CD4-positive, alpha-beta T cell treated with Interleukin-21 for 1 hour (primary cell): ENCODE data around the gene SCN4B.
A peak's percentile ranks its signal among the peaks of the same experiment; 100 is the strongest.

ENCODE experiments used
- DNase-seq: peaks from one replicate; pipeline ENCODE4 v3.0.0-alpha.2; 2020

Gene SCN4B

DNA sequence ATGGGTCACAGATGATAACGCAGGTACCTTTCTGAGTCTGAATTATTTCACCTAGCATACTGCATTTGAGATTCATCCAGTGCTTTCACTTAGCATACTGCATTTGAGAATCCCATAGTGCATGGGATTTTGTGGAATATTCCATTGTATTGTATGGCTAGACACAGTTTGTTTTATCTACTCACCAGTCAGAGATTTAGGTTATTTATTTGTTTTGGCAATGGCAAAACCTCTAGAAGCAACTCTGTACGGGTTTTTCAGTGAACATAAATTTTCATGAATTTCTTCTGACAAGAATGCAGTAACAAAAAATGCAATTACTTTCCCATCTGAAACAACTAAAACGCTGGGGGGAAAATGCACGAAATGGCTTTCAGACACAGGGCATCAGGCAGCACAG, 24.3 kb downstream of the SCN4B start:
- DNase-seq, result no peak

DNA sequence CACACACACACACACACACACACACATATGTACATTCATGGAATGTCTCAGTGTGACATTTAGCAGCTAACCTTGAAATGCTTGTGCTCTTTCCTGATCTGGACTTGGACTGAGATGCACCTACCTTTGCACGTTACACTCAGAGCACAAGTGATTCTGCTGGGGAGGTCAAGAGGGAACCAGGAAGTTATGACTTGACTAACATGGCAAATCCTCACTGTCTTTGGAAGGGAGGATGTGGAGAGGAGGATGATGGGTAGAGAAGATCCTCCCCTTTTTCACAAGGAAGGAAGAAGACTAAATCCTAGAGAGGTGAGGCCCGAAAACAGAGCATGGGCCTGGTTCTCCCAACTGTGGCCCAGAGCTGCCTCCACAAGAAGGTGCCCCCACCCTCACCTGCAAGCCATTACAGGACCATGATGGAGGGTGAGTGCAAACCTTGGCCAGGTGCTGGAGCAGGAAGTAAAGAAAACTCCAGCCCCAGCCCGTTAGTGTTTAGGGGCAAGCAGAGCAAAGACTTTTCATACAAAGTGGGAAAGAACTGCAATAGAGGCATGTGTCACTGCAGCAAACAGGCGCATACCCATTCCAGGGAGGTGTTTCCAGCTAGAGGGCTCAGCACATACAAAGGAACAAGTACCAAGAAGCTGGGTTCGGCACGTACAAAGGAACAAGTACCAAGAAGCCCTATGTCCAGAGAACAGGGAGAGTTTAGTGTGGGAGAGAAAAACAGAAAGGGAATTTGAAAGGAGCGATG, 26.4 kb downstream of the SCN4B start:
- DNase-seq, result no peak

DNA sequence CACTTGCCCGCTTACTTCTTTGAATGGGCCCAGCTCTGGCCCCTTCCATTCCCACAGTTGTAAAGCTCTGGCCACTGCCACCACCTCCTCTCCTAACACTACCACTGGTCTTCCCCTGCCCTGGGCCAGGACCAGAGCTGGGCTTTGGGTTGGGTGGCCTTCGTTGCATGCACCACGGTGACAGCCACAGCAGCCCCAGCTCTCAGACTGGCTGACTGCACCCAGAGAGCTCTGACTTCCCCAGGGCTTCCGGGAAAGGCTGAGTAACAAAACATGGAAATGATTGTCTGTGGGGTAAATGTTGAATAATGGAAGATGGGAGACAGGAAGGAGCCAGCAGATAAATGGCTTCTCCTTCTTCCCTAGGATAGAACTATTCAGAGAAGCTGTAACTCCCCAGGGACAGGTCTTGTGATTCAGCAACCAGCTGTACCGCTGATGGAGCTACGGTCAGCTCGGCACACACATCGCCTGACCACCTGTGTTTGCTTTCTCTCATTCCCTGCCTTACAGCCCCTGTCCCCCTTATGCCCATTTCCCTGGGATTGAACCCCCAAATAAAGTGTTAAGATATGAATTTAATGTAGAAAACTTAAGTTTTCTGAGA, 27.6 kb downstream of the SCN4B start:
- no peak for DNase-seq

DNA sequence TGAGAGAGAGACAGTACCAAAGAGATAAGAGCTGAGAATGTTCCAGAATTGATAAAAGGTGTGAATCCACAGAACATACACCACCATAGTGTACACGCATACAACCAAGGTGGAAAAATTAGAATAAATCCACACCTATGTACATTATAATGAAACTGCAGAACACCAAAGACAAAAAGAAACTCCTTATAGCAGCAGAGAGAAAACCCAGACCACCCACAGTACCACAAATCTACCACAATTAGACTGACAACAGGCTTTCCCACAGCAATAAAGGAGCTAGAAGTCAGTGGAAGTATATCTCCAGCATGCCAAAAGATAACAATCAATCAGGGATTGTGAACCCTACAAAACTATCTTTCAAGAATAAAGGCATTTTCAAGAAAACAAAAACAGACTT, 31.8 kb downstream of the SCN4B start:
- DNase-seq, result no peak

DNA sequence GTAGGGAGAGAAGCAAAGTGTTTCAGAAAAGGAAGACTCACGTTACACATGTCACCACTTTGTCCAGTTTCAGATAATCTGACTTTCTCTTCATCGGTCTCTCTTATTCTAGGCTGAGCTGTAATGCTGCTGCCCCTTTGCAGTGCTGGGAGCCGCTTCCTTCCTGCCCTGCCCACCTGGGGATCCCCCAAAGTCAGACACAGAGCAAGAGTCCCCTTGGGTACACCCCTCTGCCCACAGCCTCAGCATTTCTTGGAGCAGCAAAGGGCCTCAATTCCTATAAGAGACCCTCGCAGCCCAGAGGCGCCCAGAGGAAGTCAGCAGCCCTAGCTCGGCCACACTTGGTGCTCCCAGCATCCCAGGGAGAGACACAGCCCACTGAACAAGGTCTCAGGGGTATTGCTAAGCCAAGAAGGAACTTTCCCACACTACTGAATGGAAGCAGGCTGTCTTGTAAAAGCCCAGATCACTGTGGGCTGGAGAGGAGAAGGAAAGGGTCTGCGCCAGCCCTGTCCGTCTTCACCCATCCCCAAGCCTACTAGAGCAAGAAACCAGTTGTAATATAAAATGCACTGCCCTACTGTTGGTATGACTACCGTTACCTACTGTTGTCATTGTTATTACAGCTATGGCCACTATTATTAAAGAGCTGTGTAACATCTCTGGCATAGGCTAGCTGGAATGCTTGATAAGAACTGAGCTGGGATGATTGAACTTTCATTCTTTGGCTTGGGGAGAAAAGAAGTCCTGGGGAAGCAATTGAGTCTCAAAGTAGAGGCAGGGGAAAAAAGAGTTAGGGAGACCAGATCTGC, 34.6 kb downstream of the SCN4B start:
- DNase-seq, result peak; percentile 13

DNA sequence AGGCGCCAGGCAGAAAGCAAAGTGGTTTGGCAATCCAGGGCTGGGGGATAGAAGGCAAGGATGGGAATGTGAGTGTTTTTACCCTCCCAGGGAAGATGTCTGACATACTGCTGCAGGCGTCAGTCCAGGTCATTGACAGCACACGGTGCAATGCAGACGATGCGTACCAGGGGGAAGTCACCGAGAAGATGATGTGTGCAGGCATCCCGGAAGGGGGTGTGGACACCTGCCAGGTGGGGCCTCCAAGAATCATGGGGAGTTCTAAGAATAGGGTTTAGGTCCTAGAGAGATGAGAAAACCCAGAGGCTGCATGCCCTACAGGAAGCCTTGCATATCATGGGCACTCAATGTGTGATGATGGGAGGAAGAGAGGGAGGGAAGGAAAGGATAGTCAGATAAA, 37.6 kb downstream of the SCN4B start:
- DNase-seq, result peak; percentile 22

DNA sequence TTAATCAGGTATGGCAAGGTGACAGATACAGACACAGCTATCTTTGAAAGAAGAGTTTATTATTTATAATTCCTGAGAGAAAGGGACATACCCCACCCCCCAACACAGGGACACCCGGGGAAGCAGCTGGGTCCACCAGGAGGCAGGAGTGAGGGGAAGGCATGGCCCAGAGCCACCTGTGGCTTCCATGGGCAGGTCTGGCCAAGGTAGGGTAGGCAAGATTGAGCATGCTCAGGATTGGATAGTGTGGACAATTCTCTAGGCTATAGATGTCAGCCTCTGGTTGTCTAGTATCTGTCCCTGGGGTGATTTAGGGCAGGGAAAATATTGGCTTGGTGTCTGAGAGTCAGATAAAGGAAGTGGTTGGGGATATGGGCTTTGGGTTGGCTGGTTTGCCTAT, 38.4 kb downstream of the SCN4B start:
- no peak for DNase-seq

DNA sequence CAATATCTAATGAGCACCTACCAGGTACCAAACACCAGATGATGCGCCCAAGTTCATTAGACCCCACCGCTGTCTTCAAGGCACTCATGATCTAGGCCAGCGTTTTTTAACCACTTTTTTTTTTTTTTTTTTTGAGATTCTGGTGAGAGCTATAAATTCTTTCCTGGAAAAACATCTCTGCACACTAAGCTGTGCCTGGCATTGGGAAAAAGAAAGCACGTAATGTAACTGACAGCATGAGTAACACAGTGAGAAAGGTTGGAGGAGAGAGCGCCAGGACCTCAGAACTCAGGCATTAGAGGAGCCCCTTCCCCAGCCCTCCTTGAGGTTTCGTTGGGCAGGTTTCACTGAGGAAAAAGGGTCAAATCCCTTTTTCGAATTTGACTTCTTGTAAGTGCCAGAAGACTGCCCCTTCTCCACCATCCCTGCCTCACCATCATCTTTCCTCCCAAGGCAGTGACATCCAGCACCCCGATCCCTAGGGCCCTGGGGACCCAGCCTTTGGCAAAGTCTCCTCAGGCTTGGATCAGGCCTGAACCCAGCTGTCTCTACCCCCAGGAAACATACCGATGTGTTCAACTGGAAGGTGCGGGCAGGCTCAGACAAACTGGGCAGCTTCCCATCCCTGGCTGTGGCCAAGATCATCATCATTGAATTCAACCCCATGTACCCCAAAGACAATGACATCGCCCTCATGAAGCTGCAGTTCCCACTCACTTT, 39.8 kb downstream of the SCN4B start:
- no peak for DNase-seq

DNA sequence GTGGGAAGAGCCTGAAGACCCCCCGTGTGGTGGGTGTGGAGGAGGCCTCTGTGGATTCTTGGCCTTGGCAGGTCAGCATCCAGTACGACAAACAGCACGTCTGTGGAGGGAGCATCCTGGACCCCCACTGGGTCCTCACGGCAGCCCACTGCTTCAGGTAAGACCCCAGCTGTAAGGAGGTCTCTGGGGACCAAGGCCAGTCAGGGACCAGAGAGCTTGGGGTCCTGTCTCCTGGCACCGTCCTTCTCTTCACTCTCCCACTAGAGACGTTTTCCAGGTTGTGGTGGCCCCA, 40.9 kb downstream of the SCN4B start:
- no peak for DNase-seq

DNA sequence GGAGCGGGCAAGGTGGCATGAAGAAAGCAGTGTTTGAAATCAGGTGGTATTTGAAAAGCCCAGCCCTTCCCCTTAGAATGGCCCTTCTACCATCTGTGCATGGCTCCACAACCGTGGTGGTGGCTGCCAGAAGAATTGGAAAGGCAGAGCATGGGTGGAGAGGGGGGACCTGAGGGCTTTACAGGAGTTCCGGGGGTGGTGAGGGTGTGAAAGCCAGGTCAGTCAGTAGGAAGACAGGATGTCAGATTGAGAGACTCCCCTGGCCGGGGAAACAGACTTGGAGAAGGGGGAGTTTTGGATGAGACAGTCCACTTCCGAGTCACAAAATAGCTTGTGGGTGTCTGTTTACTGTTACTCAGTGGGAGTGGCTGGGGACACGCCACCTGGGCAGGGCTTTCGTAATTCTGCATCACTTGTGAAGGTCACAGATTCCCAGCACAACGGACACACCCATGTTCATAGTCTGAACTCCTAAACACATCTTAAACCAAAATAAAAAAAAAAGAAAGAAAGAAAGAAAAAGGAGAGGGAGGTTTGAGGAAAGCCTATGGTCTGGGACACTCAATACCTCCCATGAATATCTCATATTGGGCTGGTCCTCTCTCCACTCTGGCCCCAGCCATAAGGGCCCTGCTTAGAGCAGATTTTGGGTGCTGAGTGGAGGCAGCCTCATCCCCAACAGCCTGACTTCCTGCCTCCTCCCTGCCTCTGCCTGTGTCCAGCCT, 41.4 kb downstream of the SCN4B start:
- no peak for DNase-seq

DNA sequence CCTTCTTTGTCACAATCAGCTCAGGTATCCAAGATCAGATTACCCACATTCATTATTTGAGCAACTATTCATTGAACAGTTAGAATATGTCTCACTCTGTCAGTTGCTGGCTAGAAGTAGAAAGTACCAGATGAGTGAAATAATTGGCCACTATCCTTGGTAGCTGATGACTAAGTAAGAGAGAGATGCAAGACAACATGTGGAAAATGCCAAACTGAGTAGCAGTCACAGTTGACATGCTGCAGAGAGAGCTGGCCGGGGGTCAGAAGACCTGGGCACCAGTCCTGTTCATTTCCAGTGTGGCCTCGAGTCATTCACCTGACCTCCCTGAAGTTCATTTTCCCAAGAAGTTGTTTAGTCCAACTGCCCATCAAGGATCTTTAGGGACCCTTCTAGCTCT, 43.4 kb downstream of the SCN4B start:
- no peak for DNase-seq

DNA sequence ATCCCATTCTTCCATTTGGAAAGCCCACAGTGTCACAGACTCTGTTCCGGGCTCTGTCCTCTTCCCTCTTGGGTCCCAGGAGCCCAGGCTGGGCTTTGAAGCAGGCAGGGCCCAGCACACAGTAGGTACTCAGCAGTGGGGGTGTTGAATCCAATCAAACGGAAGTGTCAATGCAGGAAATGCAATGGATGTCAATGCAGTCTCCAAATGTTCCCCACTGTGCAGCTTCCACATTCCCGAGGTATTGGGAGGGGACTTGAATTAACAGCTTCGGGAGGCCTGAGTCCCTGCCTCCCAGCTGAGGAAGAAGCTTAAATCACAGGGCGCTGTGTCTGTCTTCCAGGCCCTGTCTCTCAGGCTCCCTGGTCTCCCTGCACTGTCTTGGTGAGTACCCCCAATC, 44.1 kb downstream of the SCN4B start:
- DNase-seq, result no peak

DNA sequence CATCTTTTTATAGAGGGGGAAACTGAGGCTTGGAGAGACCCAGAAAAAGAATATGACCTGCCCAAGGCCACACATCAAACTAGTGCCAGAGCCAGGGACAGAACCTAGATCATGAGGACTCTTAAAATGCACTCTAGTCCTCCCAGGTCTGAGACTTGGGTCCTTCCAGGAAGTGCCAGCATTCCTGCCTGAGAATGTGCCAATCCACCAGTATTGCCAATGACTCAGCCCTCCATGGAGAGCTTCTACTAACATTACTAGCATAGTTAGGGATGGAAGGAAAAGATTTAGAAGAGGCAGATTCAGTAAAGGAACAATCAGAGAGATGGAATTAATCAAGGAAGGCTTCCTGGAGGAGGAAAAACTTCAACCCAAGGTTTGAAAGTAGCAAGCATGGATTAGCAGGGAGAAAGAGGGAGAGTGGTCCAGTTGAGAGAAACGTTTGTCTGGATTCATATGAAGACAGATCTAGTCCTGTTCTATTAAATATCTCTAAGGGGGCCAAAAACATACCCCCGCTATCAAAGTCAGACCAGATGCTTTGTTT, 45.8 kb downstream of the SCN4B start:
- DNase-seq, result no peak

DNA sequence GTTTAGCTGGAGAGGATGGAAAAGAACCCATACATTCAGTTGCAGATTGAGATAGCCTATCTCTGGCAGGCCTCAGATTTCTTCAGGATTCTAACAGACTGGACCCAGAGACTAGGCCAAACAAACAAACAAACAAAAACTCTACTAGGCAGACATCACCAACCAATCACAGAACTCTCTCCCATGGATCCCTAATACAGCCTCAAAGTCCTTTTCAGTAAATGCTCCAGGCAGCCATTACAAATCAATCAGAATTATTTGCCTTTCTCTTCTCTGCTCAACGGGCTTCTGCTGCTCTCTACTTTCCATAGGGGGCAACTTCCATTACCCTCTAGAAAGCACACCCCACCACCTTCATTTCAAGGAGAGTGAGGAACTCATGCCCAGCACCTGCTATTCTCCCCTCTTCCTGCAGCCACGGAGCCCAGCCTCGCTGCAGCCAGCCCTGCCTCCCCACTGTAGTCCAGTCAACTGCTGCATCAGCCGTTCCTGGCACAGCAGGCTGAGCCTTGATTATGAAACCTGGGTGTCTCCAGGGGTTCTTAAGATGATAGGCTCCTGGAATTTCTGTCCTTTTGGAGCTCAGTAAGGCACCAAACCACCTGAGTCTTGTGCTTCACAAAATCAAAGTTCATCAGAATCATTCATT, 46.8 kb downstream of the SCN4B start:
- DNase-seq, result no peak

DNA sequence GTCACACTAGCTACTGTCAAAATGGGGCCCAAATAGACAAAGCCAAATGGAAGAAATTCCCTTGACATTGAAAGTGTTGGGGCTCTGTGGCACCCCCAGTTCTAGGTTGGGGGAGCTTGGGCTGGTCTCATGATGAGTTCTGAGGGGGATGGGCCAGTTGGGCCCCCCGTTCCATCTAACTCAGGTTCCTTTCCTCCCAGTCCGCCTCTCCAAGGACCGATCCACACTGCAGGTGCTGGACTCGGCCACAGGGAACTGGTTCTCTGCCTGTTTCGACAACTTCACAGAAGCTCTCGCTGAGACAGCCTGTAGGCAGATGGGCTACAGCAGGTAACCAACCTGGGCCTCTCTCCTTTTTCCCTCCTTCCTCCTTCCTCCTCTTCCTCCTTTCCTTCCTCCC, 48.1 kb downstream of the SCN4B start:
- no peak for DNase-seq

DNA sequence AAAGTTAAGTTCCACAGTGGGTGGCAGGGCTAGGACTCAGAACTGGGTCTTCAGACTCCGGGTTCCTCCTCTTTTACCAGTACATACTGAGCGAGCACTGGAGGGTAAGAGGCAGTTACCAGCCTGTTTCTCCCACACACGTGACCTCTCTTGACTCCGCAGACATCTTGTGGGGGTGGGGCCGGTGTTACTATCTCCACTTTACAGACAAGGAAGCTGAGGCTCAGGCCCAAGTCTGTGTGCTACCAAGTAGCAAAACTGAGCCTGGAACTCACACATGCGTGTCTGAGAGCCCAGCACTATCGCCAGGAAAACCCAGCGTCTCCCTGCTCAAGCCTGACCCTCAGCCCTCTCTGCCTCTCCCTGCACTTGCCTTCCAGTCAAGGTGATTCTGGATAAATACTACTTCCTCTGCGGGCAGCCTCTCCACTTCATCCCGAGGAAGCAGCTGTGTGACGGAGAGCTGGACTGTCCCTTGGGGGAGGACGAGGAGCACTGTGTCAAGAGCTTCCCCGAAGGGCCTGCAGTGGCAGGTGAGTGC, 49.8 kb downstream of the SCN4B start:
- DNase-seq, result no peak

DNA sequence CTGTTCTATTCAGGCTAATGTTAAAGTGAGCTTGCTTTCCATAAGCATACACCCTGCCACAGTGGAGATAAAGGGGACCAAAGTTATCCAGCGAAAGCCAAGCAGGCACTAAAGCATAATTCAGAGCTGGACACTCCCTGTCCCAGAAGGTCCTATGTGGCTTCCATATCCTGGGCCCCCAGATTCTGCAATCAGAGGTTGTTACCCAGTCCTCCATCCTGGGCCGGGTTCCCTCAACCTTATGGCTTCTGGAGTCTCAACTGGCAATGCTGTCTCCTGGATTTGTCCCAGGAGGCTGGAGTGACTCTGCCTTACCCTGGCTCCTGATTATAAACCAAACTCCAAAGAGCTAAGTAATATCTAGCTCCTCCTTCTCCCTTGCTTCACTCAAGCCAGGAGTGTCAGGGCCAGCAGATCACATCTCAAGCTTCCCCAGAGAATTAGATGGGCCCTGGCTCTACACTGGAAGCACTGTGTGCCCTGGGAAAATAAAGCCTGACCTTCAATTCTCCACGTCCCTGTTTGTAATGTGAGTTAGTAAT, 51.9 kb downstream of the SCN4B start:
- no peak for DNase-seq

DNA sequence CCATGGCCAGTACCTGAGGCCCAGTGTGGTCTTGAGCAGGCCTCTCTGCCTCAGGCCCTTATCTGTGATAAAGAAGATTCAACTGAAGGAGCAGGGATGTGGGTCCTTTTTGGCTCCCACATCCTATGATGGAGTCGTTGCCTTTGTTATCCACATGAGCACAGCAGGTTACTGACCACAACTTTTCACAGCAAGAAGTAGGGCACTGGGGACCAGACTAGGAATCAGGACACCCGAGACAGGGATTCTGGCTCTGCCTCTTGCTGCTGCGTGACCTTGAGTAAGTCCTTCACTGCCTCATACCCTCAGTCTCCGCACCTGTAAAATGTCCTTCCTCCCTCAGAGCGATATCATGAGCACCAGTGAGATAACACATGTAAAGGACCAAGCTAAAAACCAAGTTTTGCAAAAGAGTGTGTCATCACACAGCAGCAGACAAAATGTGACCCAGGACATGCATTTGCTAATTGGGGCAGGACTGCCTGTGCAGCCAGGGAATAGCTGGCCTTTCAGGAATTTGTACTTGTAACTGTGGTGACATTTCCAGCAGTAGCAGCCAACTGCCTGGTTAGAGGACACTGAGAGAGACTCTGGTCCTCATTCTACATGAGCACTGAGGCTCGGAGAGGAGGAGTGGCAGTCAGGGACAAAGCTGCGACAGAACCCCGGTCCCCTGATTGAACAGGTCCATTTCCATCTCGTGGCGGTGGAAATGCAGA, 52.6 kb downstream of the SCN4B start:
- DNase-seq, result no peak

DNA sequence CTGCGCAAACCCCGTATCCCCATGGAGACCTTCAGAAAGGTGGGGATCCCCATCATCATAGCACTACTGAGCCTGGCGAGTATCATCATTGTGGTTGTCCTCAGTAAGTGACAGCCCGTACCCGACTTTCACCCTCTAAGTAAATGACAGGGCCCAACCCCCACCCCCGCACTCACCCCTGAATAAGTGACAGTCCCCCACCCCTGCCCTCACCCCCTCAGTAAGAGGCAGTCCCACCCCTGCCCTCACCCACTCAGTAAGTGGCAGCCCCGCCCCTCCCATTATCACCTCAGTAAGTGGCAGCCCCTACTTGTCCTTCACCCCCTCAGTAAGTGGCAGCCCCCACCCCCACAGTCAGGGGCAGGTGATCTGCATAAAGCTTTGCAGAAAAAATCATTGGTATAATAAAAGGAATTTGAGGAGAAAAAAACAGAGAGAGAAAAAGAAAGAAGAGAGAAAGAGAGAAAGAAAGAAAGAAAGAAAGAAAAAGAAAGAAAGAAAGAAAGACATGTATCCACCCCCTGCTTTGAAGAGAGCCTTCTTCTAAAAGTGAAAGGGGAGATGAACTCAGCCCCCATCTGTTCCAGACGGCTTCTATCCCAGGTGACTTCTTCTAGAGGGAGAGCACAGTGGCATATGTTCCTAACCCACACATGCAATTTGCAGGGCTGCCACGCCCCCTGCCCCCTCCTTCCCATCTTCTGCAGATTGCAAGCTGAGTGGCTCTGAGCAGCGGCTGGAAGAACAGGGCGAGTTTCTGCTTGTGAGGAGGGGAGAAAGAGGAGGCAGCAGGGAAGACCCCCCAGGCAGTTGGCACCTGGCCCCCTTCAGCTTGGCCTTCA, 53.4 kb downstream of the SCN4B start:
- DNase-seq, result no peak

DNA sequence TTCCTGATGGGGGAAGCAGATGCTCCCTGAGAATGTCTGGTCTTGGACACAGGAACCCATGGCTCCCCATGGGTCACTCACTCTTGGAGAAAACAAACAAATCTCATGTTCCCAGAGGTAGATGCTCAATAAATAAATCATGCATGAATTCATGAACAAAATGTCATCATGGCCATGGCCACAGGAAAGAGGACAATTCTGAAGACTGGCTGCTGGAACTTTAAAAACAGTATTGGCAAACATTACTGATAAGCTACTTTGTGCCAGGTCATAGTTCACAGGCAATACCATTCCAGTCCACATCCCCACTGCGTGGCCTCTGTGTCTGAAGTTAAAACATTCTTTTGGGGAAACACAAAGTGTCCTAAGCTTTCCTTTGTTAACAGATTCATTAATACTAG, 56.7 kb downstream of the SCN4B start:
- no peak for DNase-seq
